Stimulated activated CD8-positive, alpha-beta memory T cell treated with anti-CD3 and anti-CD28 coated beads, Interleukin-15, amount 100 ng/mL, for 48 hours (primary cell): ENCODE data around the gene SH3PXD2A.
"Not testable (repeated sequence)": the region's sequence is repeated elsewhere in the genome, so short reads cannot be mapped to it uniquely, and the experiment has no call there.

Source experiments
- DNase-seq, 2 donors: peaks; one replicate each; pipeline ENCODE4 v3.0.0-alpha.2; 2020; ENCODE audit warnings: low read depth in 2 of 2

The SH3PXD2A gene

DNA sequence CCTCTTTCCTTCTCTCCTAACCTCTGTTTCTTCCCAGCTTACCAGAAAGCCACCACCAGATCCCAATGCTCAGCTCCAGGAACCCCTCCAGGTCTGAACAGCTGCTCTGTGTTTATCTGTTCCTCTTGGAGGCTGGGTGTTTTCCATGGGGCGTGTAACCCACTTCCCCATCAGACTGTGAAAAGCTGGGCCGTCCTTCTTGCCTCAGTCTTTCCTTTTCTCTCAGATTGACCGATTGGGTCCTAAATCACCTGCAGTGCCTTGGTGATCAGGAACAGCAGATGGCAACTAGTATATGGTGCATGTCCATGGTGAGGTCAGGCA is 4.8 kb downstream of the SH3PXD2A start:
- no peak for DNase-seq

DNA sequence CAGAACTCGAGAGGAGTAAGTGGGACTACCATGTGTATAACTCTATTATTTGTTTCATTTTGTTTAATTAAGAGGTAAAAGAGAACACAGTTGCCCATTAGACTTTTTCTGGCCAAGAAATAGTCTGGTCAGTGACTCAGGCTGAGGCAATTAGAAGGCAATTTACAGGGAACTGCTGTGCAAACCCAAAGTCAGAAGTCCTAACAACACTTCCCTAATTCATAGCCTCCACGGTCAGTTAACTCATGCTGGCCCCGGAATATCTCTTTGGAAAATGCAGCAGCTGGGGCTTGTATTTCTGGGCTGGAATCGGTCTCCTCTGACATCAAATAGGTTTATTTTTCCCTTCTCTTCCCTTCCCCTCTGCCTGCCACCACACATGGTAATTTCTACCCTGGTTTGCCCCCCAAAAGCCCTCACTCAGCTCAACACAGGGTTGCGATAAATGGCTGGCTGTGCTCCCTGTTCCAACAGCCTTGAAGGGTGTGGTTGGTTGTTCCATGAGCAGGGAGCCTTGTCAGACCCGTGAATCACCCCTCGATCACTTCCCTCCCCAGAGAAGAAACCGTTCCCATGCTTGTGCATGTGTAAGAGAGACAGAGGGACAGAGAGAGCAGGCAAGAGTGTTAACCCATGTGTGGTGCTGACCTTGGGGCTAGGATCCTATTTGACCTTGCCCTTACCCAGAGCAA is 5.3 kb downstream of the SH3PXD2A start:
- DNase-seq, result no peak

DNA sequence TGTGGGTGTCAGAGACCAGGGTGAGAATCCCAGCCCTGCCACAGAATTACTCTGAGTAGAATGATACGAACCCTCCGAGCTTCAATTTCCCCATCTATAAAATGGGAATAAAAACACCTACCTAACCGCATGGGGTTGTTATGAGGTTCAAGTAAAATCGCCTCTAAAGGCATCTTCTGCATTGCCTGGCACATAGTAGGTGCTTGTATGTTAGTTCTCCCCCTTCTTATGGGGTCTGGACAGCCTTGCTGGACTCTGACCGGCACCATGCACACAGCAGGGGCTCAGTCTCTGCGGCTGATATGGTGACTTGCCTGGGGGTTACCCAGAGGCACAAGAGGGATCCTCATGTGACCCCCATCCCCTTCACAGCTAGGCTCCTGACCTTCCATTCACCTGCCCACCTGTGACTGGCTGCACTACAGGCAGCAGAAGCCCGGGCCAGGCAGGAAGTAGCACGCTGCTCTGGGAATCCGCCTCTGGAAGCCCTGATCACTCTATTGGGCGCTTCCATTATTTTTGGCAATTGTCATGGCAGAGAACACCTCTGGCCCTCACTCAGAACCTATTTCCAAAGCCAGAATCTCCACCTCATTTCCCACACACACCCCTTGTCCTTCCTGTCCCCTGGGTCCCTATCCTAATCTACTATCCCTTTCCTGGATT is 6.0 kb downstream of the SH3PXD2A start:
- no peak for DNase-seq

DNA sequence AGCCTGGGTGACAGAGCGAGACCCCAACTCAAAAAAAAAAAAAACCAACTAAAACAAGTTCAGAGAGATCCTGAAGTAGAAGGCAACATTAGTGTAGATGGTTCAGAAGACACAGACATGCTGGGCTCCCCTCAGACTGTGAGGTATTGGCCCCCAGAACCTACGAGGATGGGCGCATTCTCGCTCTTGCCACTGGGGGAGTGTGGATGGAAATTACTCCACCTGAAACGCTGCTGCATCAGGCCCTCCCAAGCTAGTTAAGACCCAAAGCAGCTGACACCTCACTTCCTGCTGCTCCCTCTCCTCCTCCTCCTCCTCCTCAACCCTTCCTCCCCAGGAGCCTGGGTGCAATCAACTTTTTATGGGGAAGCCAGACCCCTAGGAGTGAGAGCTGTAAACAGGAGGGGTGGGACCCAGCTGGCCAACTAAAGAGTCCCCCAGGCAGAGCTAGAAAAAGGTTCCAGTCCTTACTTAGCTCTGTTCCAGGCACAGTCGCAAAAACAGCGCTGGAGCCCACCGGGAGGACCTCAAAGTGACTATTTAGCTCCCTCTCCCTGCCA is 7.4 kb downstream of the SH3PXD2A start:
- no peak for DNase-seq

DNA sequence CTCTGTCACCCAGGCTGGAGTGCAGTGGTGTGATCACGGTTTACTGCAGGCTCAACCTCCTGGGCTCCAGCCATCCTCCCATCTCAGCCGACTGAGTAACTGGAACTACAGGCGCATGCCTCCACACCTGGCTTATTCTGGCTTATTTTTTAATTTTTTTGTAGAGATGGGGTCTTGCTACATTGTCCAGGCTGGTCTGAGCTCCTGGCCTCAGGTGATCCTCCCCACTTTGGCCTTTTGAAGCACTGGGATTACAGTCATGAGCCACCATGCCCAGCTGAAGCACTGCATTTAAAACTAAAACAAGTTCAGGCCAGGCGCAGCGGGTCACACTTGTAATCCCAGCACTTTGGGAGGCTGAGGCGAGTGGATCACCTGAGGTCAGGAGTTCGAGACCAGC is 8.0 kb downstream of the SH3PXD2A start:
- no peak for DNase-seq

DNA sequence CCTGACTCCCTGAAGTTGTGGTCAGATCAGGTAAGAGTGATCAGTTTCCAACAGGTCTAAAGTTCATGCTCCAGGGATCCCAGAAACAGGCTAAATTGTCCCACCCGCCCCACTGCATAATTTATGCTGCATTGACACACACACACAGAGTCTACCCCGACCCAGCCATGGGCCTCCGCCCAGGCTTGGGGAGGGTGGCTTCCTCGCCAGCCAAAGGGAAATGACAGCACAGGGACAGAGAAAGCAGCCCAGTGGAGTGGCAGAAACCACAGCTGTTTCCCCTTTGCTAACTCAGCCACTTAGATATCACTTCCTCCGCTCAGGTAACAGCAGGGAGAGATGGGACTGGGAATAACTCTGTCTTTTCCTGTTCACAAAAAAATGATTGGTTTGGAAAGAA is 9.4 kb downstream of the SH3PXD2A start:
- DNase-seq, result no peak

DNA sequence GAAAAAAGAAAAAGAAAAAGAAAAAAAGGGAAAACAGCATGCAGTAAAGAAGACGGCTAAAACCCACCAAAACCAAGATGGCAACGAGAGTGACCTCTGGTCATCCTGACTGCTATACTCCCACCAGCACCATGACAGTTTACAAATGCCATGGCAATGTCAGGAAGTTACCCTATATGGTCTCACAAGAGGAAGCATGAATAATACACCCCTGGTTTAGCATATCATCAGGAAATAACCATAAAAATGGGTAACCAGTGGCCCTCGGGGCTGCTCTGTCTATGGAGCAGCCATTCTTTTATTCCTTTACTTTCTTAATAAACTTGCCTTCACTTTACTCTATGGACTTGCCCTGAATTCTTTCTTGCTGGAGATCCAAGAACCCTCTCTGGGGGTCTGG is 10.0 kb downstream of the SH3PXD2A start:
- not testable (repeated sequence) for DNase-seq

DNA sequence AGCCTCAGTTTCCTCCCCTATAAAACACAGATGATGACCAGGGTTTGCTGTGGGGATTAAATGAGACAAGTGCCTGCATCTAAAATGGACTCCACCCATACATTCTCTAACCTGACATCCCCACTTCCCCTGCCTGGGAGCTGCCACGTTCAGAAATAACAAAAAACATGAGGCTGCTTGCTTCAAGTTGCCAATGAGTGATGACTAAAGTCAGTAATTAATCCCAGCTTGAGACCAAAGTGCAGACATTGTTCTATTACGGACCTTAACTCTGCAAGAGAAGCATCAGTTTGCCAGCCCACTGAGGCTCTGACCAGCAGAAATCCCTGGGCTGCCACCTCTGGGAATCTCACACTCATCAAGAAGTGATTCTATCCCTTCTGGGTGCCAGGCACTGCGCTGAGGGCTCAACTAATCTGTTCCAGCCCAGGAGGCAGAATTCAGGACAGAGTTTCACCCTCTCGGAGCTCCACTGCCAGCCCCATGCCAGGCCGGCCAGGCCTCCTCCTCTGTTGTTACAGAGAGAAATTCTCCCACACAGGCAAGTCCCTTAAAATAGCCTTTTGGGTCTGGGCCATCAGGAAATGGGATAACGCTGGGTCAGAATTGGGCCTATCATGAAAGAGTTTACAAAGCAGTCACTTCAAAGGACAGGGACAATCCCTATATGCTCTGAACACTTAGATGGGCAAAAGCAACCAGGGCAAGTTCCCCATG is 11.4 kb downstream of the SH3PXD2A start:
- DNase-seq, result no peak

DNA sequence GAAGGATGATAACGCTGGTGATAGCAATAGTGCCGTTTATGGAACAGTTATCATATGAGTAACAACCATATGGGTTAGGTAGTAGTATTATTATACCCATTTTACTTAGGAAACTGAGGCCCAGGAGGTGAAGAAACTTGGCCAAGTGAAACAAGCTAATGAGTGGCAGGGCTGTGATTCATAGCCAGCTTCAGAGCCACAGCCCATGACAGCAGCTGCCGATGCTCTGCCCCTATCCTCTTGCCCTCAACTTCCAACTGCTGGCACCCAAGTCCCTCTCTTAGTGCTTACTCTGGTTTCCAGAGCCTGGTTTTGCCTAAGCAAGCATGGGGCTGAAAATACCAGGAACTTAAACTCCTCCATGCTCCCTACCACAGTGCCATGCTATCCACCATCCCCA is 12.3 kb downstream of the SH3PXD2A start:
- DNase-seq, result no peak

DNA sequence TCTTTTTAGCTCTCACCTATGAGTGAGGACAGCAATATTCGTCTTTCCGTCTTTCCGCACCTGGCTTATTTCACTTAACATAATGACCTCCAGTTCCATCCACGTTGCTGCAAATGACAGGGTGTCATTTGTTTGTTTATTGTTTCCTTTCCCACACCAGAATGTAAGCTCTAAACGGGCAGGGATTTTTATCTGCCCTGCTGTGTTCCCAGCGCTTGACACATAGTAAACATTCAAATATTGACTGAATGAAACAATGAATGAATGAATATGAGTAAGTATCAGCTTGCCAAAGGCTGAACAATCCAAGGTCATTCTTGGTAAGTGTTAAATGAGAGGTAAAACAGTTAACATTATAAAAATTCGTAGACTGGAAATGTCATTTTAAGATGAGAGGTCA is 12.8 kb downstream of the SH3PXD2A start:
- no peak for DNase-seq

DNA sequence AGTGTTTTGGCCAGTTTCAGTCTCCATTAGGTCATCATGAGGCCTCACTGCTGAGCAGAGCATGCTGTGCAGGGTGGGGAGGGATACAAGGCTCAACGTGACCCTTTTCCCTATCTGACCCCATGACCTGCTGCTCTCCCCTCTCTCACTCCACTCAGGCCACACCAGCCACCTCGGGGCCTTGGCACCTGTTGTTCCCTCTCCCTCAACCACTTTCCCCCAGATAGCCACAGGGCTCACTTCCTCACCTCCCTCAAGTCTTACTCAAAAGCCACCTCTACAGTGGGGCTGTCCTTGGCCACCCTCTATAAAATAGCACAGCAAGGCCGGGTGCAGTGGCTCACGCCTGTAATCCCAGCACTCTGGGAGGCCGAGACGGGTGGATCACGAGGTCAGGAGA is 13.9 kb downstream of the SH3PXD2A start:
- no peak for DNase-seq

DNA sequence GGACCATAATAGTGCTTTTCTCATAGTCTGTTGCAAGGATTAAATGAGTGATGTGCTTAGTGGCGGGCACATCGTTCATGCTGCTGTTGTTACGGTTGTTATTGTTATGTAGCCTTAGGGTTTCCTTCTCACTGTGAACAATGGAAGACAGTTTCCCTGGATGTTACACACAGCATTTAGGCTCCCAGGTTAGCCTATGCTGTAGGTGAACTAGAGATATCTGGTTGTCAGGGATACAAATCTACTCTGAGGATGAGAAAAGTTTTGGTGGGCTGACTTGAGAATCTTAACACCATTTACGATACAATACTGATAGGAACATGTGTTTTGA is 14.7 kb downstream of the SH3PXD2A start:
- no peak for DNase-seq

DNA sequence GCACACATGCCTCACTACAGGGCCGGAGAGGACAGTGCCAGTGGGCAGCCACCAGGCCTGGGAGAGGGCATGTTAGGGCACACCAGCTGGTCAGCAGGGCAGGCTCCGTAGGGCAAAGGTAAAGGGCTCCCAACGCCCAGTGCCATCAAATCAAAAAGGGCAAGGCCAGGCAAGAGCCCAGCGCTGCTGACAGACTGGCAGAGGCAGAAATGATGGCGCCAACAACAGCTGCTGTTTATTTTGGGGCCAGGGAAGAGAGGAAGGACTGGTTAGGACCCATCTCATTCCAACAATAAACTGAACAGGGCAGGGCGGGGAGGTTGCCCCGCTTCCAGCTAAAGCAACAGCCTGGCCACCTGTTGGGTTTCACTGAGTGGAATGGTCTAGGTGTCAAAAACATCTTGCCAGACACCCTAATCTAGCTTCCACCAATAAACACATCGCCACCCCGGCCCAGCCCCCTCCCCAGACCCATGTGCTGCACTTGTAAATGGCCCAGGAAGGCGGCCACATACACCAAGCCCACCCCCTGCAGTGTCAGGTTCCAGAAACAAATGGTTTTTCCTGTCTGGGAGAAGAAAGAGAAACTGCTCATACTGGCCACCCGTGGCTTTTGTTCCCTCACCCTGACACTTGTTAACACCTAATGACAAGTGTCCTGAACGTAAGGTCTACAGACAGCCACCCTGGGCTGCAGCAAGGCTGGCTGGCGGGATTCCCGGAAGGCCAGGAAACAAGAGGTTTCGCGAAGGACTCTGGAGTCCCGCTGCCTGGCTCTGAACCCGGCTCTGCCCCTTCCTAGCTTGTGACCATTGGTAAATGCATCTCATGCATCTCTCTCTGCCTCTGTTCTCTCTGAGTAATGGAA is 15.3 kb downstream of the SH3PXD2A start:
- no peak for DNase-seq

DNA sequence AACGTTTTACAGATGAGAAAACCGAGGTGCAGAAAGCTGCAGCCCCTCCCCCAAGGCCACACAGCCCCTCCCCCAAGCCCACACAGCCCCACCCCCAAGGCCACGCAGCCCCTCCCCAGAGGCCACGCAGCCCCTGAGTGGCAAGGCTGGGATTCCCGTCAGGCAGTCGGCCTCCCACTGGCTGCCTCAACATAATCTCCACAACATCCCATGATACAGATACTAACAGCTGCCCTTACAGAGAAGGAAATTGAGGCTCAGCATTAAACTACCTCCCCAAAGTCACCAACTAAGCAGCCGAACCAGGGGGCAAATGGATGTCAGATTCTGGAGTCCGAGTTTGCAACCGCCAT is 15.9 kb downstream of the SH3PXD2A start:
- DNase-seq, result no peak

DNA sequence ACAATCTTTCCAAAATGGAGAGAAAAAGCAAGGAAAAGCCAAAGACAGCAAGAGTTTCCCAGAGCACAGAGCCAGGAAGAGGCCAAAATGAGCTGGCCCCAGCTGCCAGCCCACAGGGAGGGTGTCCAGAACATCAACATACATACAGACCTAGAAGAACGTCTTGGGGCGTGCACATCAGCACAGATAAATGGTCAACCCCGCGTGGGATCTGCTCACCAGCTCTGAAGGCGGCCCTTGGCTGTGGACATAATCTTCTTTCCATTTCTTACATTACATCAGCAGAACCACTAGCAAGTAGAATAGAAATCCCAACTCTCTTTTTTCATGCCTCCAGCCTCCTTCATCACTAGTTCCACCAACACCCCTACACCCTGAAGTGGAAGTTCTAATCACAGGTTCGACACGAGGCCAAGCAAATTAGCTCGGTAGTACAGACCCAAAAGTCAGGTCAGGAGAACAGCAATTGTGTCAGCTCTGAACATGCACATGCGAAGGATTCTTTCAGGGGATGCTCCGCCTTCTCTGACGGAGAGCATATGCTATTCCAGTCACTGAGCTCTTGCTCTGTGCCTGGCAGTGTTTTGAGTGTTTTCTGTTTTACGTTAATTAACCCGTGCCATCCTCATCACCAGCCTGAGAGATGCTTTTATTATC is 16.4 kb downstream of the SH3PXD2A start:
- DNase-seq, result no peak

DNA sequence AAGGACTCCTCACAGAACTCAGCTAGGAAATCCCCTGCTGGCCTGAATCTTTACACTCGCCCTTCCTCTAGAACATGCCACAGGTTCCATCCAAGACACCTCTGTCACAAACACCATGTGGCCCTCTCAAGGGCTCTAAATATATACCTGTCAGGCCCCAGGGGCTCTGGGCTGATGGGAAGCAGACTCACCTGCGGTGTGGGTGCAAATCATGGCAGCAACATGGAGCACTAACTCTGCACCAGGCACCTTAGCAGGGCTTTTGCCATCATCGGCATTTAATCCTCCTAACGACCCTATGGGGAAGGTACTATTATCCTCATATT is 17.3 kb downstream of the SH3PXD2A start:
- DNase-seq, result no peak

DNA sequence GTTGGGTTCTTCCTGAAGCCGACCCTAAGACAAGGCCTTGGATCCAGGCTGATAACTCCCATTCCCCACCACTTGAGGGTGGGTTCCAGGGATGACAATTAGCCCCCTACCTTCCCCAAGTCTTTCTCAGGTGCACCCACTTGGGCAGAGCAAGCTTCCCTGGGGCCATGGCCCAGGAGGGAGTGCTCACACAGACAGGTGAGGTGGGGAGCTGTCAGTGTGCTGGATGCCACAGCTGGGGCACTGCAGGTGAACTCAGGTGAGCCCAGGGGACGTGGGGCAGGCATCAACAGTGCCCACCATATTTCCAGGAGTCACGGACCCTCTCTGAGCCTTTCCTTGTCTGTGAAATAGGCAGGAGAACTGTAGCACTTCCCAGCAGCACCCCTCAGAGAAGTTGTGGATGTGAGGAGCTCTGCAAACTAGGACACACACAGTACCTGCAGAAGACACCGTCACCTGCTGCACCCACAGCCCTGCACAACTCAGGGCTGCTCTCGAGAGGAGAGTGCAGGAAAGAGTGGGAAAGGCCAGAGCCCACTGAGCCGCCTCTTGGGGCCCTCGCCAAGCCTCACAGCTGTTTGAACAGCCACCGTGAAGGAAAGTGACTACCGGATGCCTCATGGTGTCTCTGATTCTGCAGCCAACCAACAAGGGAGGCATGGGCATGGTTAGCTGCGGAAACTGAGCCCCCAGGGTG is 17.9 kb downstream of the SH3PXD2A start:
- no peak for DNase-seq

DNA sequence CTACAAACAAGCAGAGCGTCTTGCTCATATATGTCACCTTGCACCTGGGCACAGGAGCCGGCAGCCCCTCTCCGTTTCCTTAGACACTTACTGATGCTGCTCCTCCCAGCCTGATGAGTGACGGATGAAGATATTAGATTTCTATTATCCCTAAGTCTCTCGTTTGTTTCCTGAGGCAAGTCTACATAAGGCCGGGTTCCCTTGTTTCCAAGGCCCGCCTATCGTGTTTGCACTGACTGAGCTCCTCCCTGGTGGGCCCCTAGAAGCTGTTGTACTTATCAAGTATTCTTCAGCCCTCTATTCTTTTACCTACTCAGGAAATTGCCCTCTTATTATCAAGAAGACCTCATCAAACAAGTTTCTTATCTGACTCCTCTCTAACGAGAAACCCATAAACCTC is 18.5 kb downstream of the SH3PXD2A start:
- no peak for DNase-seq

DNA sequence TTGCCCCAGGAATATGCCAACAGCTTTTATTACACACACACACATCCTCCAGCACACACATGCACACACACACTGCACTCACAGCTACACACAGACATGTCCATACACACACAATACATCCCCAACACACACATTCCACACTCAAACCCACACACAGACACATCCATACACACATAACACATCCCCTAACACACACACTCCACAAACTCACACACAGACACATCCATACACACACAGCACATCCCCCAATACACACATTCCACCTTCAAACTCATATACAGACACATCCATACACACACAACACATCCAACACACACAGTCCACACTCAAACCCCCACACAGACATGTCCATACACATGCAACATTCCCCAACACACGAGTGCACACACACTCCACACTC is 19.1 kb downstream of the SH3PXD2A start:
- no peak for DNase-seq

DNA sequence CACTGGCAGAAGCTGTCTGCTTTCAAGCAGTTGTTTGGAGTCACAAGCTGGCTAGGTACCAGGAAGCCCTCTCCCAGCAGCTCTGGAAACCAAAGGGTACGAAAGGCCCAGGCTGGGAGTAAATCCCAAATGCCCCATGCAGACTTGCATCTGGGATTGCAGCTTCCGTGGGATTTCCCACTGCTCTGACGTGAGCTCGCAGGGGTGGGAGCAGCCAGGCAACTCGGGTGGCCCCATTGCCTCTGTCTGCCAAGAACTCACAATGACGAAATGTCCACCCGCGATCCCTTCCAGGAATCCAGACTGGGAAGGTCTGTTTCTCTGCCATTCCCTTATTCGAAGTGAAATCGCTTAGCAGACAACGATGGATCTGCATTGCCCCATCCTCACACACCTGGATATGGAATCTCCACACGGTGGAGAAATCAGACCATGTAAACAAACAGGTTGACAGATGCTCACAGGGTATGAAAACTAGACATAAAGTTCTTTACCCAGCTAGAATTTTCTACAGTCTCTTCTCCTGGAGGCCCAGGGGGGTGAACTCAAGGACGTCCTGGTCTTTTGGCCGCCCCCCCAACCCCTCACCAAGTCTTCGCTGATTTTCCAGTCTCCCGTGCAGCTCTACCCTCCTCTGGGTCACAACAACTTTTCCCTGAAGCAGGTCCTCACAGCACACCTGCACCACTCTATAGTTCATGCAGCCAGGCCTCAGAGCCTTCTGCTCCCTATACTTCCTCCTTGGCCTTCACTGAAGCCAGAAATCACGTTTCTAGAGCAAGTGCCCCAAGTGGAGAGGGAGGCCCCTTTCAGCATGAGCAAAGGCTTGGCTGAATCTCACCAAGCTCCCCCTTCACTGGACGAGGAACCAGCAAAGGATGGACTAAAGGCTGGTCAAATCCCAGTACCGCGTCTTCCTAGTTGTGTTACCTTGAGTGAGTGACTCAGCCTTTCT is 20.0 kb downstream of the SH3PXD2A start:
- DNase-seq, result no peak
